ENCODE results near the gene LRP5. TPM values are rescaled to one million over a fixed set of nuclear protein-coding genes. Genes with fewer than 3 reads are reported as not detected.
A peak's percentile ranks its signal among the peaks of the same experiment; 100 is the strongest.

LRP5 gene
- 10 to 100 TPM; 21.8 to 63.8 (median 52.9) TPM for total RNA-seq
- polyA plus RNA-seq, result 10 to 100 TPM in 1 of 2 donors, 1 to 10 TPM in 1; 3.1 to 47.2 TPM
- long read RNA-seq, donor 1, partial matches to known transcripts, result 19 of 29 reads
- long read RNA-seq, donor 1, other reads (novel, unspliced or antisense), result 10 of 29 reads
- long read RNA-seq, donor 2, full-length matches to known transcripts, result 1 of 1 reads
- long read RNA-seq, donor 2, partial matches to known transcripts, result 0 of 1 reads
- long read RNA-seq, donor 2, other reads (novel, unspliced or antisense), result 0 of 1 reads
- long read RNA-seq, donor 3, full-length matches to known transcripts, result 34 of 62 reads
- long read RNA-seq, donor 3, partial matches to known transcripts, result 18 of 62 reads
- long read RNA-seq, donor 3, other reads (novel, unspliced or antisense), result 10 of 62 reads

DNA sequence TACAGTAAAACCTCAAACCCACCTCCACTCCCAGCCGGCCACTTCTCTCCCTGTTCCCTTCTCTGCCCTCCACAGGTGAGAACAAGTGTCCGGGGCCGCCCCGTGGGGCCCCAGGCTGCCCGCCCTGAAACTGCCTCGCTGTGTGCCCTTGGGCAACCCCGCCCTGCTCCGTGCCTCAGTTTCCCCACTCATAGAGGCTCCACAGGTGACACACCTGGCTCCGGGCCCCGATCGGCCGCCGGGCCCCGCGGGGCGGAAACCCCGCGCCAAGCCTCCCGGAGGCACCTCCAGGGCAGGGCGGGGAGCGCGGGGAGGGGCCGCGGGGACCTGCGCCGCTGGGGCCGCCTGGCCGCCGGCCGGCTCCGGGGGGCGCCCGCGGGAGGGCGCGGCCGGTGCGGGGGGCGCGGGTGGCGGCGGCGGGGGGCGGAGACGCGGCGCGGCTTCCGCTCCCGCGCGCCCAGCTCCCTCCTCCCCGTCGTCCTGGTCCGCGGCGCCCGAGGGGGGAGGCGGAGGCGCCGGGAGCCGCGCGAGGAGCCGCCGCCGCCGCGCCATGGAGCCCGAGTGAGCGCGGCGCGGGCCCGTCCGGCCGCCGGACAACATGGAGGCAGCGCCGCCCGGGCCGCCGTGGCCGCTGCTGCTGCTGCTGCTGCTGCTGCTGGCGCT, at the start of gene LRP5:
LRP5 (plus strand) TSS at position 475 of the 663 bp plus-strand sequence; CDS start at position 599, 124 bp downstream.
- TF ChIP-seq, protein P1, sequence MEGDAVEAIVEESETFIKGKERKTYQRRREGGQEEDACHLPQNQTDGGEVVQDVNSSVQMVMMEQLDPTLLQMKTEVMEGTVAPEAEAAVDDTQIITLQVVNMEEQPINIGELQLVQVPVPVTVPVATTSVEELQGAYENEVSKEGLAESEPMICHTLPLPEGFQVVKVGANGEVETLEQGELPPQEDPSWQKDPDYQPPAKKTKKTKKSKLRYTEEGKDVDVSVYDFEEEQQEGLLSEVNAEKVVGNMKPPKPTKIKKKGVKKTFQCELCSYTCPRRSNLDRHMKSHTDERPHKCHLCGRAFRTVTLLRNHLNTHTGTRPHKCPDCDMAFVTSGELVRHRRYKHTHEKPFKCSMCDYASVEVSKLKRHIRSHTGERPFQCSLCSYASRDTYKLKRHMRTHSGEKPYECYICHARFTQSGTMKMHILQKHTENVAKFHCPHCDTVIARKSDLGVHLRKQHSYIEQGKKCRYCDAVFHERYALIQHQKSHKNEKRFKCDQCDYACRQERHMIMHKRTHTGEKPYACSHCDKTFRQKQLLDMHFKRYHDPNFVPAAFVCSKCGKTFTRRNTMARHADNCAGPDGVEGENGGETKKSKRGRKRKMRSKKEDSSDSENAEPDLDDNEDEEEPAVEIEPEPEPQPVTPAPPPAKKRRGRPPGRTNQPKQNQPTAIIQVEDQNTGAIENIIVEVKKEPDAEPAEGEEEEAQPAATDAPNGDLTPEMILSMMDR (IDR thresholded peaks at IDR 0.05), result no peak
- no peak for TF ChIP-seq POLR2A (IDR thresholded peaks at IDR 0.05)
- no peak for TF ChIP-seq EP300 (IDR thresholded peaks at IDR 0.05)
- H3K36me3 ChIP-seq, result no peaks in the 10 kb centered on the region
- peak within 1 kb of the TSS; percentile 64 for H3K4me3 ChIP-seq
- peaks cover 19% of the 10 kb centered on the region for H3K4me1 ChIP-seq (ENCODE audit: insufficient read depth)
- WGBS, 3 donors, result 3 to 16% (median 6%) methylated on average over 19 to 84 of the region's 85 CpGs
- no peaks in the 10 kb centered on the region for H3K27me3 ChIP-seq
- H3K27ac ChIP-seq, result peak within 1 kb of the TSS; percentile 70 to 74
- DNase-seq, result peak; percentile 43 to 71 (median 63)
- intact Hi-C loops (cut with DNase I), result loop anchor here in 1 of 4 donors (10.0 kb wide), 2 partner anchors 63 to 133 kb away; no protein-coding TSS in a partner anchor
- H3K9me3 ChIP-seq, result no peaks in the 10 kb centered on the region

DNA sequence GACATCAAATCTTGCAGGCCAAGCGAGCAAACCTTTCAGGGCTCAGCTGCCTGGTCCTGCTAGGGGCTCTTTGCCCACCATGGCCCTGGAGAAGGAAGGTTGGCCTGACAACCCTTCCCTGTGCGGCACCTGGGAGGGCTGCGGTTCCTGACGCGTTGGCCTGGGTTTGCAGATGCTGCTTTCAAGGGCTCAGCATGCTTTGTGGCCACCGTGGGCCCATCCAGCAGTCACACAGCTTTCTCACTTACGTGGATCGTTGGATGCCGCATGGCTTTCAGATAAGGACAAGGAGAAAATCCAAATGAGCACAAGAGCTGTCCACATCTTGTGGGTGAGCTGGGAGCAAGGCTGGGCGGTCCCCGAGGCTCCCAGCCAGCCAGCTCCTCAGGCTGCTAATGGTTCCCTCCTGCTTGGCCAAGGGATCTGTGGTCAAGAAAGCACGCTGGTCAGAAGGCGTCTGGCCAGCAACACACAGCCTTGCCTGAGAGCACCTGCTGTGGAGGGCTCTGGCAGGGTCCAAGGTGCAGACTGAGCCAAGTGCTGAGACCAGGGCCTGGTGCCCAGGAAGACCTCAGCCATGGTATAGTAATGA, 48.9 kb upstream of the LRP5 start:
- TF ChIP-seq, protein P1 (IDR thresholded peaks at IDR 0.05), result no peak
- TF ChIP-seq POLR2A (IDR thresholded peaks at IDR 0.05), result no peak
- TF ChIP-seq EP300 (IDR thresholded peaks at IDR 0.05), result no peak
- Histone ChIP-seq H3K36me3 (no peaks in the 10 kb centered on the region), H3K27me3 (no peaks in the 10 kb centered on the region), H3K27ac (no peak overlapping the region), H3K4me1 (ENCODE audit: insufficient read depth) (no peaks in the 10 kb centered on the region), H3K9me3 (no peaks in the 10 kb centered on the region), H3K4me3 (no peak overlapping the region)
- no peak for DNase-seq
- intact Hi-C loops (cut with DNase I), result no loop called here
- WGBS, 3 donors, result 77 to 82% (median 82%) methylated on average over 13 of the region's 13 CpGs

DNA sequence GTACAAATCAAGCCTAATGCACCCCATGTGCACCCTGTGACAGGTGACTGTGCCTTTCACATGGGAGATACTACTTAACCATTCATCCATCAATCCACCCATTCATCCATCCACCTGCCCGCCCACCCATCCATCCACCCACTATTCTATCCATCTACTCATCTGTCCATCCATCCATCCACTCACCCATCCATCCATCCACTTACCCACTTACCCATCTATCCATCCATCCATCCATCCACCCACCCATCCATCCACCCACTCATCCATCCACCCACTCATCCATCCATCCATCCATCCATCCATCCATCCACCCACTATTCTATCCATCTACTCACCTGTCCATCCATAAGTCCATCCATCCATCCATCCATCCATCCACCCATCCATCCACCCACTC, 48.1 kb upstream of the LRP5 start:
- H3K9me3 ChIP-seq, result no peaks in the 10 kb centered on the region
- no peak overlapping the region for H3K27ac ChIP-seq
- H3K36me3 ChIP-seq, result no peaks in the 10 kb centered on the region
- H3K27me3 ChIP-seq, result no peaks in the 10 kb centered on the region
- 94 to 100% (median 94%) methylated on average over 1 of the region's 1 CpG for WGBS, 3 donors
- H3K4me1 ChIP-seq (ENCODE audit: insufficient read depth), result no peaks in the 10 kb centered on the region
- DNase-seq, result no peak
- intact Hi-C loops (cut with DNase I), result no loop called here
- TF ChIP-seq POLR2A (IDR thresholded peaks at IDR 0.05) (no peak), EP300 (IDR thresholded peaks at IDR 0.05) (no peak)
- TF ChIP-seq, protein P1 (IDR thresholded peaks at IDR 0.05), result no peak
- no peak overlapping the region for H3K4me3 ChIP-seq

DNA sequence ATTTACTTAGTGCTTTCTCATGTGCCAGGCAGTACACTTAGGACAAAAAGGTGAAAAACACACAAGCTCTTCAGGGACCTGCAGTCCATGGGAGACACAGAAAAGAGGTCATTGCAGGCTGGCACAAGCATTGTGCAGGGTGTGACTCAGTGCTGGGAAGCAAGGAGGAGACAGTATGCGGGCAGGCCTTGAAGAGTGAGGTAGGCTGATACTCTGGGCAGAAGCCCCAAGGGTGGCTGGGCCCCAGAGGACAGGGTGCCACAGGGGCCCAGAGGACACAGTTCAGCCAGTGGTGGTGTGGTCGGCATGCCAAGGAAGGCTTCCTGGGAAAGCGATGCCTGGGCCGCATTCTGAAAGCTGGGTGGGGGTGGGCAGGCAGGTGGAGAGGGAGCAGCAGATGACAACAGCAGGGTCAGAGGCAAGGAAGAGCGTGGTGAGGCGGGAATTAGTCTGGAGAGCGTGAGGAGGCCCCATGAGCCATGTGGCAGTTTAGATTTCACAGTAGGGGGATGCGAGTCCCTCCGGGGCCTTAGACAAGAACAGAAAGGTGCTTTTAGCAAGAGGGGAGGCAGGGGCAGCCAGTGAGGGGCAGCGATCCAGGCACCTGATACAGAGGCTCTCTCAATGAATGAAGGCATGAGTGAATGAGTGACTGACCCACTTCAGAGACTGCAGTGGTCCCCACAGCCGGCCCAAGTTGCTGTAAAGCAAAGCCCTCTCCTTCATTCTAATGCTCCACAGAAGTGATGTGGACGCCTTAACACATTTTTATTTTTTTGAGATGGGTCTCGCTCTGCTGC, 47.5 kb upstream of the LRP5 start:
- Histone ChIP-seq H3K27me3 (no peaks in the 10 kb centered on the region), H3K4me1 (ENCODE audit: insufficient read depth) (peaks cover 3% of the 10 kb centered on the region), H3K36me3 (no peaks in the 10 kb centered on the region), H3K9me3 (no peaks in the 10 kb centered on the region), H3K4me3 (no peak overlapping the region), H3K27ac (no peak overlapping the region)
- WGBS, 3 donors, result 89 to 96% (median 95%) methylated on average over 13 of the region's 13 CpGs
- intact Hi-C loops (cut with DNase I), result no loop called here
- no peak for DNase-seq
- TF ChIP-seq, protein P1 (IDR thresholded peaks at IDR 0.05), result no peak
- TF ChIP-seq POLR2A (IDR thresholded peaks at IDR 0.05), result no peak
- TF ChIP-seq EP300 (IDR thresholded peaks at IDR 0.05), result no peak

All from ovary (tissue), 10 donors.